ENCODE data around the gene DAZL. TPM values are rescaled to one million over a fixed set of nuclear protein-coding genes. Genes with fewer than 3 reads are reported as not detected.

DAZL gene
- total RNA-seq, 4 donors from 2014 or later = not detected

- intact Hi-C loops (cut with DNase I) = no loop called here
- H3K27me3 ChIP-seq = peaks cover 0 to 5% (median 0%) of the 10 kb centered on the region in 4 donors
- peaks cover 0 to 7% (median 5%) of the 10 kb centered on the region in 3 donors for H3K9me3 ChIP-seq
- no peak overlapping the region for H3K27ac ChIP-seq
- no peak overlapping the region for H3K4me3 ChIP-seq
- H3K36me3 ChIP-seq = no peaks in the 10 kb centered on the region
- DNase-seq = no peak
- no peaks in the 10 kb centered on the region for H3K4me1 ChIP-seq
- TF ChIP-seq CTCF (IDR thresholded peaks at IDR 0.05) (no peak), POLR2A (IDR thresholded peaks at IDR 0.05) (no peak)
- 18 to 38% methylated on average over 2 of the region's 2 CpGs for WGBS, 2 donors
These were observed 37.1 kb downstream of the DAZL start for GRCh38 chr3:16568115-16568514.

DNA sequence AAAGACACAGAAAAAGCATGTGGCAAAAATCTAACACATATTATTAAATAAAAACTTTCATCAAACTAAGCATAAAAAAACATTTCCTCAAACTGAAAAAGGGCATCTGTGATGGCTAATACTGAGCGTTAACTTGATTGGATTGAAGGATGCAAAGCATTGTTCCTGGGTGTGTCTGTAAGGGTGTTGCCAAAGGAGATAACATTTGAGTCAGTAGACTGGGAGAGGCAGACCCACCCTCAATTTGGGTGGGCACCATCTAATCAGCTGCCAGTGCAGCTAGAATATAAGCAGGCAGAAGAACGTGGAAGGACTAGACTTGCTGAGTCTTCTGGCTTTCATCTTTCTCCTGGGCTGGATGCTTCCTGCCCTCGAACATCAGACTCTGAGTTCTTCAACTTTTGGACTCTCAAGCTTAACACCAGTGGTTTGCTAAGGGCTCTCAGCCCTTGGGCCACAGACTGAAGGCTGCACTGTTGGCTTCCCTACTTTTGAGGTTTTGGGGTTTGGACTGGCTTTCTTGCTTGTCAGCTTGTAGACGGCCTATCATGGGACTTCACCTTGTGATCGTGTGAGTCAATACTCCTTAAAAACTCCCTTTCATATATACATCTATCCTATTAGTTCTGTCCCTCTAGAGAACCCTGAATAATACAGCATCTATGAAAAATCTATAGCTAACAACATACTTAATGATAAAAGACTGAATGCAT is 45.4 kb downstream of the DAZL start:
- WGBS, 2 donors = 71 to 81% methylated on average over 4 to 5 of the region's 5 CpGs
- no peaks in the 10 kb centered on the region for H3K36me3 ChIP-seq
- intact Hi-C loops (cut with DNase I) = no loop called here
- DNase-seq = no peak
- no peak overlapping the region for H3K27ac ChIP-seq
- H3K9me3 ChIP-seq = peaks cover 0 to 7% (median 5%) of the 10 kb centered on the region in 3 donors
- TF ChIP-seq POLR2A (IDR thresholded peaks at IDR 0.05) = no peak
- TF ChIP-seq CTCF (IDR thresholded peaks at IDR 0.05) = no peak
- no peaks in the 10 kb centered on the region for H3K27me3 ChIP-seq
- H3K4me3 ChIP-seq = no peak overlapping the region
- no peaks in the 10 kb centered on the region for H3K4me1 ChIP-seq

DNA sequence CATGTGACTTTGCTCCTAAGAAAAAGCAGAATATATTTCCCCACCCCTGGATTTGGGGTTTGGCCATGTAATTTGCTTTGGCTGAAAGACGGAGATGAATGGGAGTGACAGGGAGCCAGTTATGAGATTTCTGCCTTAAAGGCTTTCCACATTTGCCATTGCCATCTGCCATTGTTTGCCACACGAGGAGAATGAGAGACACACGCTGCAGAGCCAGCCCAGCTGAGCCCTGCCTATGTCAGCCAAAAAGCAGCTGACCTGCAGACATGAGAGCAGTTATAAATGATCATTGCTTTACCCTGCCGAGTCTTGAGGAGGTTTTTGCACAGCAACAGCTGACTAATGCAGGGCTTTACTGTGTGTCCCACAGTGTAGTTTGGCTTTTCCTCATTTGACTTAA is 51.1 kb downstream of the DAZL start:
- Histone ChIP-seq H3K27ac (no peak overlapping the region), H3K4me3 (no peak overlapping the region), H3K9me3 (no peaks in the 10 kb centered on the region), H3K27me3 (no peaks in the 10 kb centered on the region), H3K4me1 (peaks cover 0 to 12% (median 6%) of the 10 kb centered on the region in 3 donors), H3K36me3 (no peaks in the 10 kb centered on the region)
- intact Hi-C loops (cut with DNase I) = loop anchor here (5.0 kb wide), 1 partner anchor 267 kb away; no protein-coding TSS in a partner anchor
- 64 to 74% methylated on average over 4 of the region's 4 CpGs for WGBS, 2 donors
- no peak for DNase-seq
- no peak for TF ChIP-seq CTCF (IDR thresholded peaks at IDR 0.05)
- TF ChIP-seq POLR2A (IDR thresholded peaks at IDR 0.05) = no peak

DNA sequence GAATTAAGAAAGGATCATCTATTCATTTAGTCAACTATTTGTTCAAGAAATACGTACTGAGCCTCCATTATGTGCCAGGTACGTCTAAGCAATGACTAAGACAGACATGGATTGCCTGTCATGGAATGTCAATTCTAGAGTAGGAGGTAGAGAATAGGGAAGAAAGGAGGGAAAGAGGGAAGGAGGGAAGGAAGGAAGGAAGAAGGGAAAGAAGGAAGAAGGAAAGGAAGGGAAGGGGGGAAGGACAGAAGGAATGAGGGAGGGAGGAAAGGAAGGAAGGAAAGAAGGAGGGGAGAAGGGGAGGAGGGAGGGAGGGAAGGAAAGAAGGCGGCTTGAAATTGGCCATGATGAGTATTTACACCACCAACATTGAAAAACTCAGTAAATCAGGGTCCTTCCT is 52.5 kb downstream of the DAZL start:
- no peak for DNase-seq
- intact Hi-C loops (cut with DNase I) = loop anchor here (5.0 kb wide), 1 partner anchor 265 kb away; no protein-coding TSS in a partner anchor
- Histone ChIP-seq H3K9me3 (no peaks in the 10 kb centered on the region), H3K4me3 (no peak overlapping the region), H3K36me3 (no peaks in the 10 kb centered on the region), H3K27ac (no peak overlapping the region), H3K27me3 (no peaks in the 10 kb centered on the region), H3K4me1 (peaks cover 0 to 12% (median 6%) of the 10 kb centered on the region in 3 donors)
- 48 to 58% methylated on average over 3 of the region's 3 CpGs for WGBS, 2 donors
- TF ChIP-seq POLR2A (IDR thresholded peaks at IDR 0.05) = no peak
- TF ChIP-seq CTCF (IDR thresholded peaks at IDR 0.05) = no peak

- Histone ChIP-seq H3K27ac (no peak overlapping the region), H3K36me3 (no peaks in the 10 kb centered on the region), H3K4me3 (no peak overlapping the region), H3K27me3 (no peaks in the 10 kb centered on the region), H3K9me3 (no peaks in the 10 kb centered on the region), H3K4me1 (peaks cover 0 to 12% (median 6%) of the 10 kb centered on the region in 3 donors)
- TF ChIP-seq POLR2A (IDR thresholded peaks at IDR 0.05) (no peak), CTCF (IDR thresholded peaks at IDR 0.05) (no peak)
- intact Hi-C loops (cut with DNase I) = loop anchor here (5.0 kb wide), 1 partner anchor 264 kb away; no protein-coding TSS in a partner anchor
- WGBS, 2 donors = 72 to 77% methylated on average over 4 of the region's 4 CpGs
- DNase-seq = no peak
These were observed 53.8 kb downstream of the DAZL start for GRCh38 chr3:16551342-16551976.
